GM23248 (cell line): ENCODE measurements around the gene OR9Q1. TPM values are rescaled to one million over a fixed set of nuclear protein-coding genes. Genes with fewer than 3 reads are reported as not detected.
"Not testable (repeated sequence)": the region's sequence is repeated elsewhere in the genome, so short reads cannot be mapped to it uniquely, and the experiment has no call there.

Experiments
- DNase-seq: peaks from one replicate; pipeline ENCODE4 v3.0.0-alpha.2; 2015
- H2AFZ ChIP-seq: fragments of 200-600 bp; sonication (generic); 2 replicates; pipeline ENCODE4 v1.6.1; 2016; ENCODE audit warnings: antibody characterized with exemption
- H3F3A ChIP-seq: fragments of 200-600 bp; sonication (generic); 2 replicates; pipeline ENCODE4 v1.6.1; 2016; ENCODE audit warnings: mild to moderate bottlenecking, antibody characterized with exemption, mixed run types; ENCODE audit not compliant: insufficient read depth
- H3K27ac ChIP-seq: fragments of 200-600 bp; sonication (generic); 2 replicates; pipeline ENCODE4 v1.5.1; 2016; ENCODE audit warnings: mild to moderate bottlenecking
- H3K27me3 ChIP-seq: fragments of 200-600 bp; sonication (generic); replicated peaks from 2 replicates; pipeline ENCODE4 v1.6.1; 2016; ENCODE audit warnings: mild to moderate bottlenecking; ENCODE audit not compliant: insufficient read depth
- H3K36me3 ChIP-seq: fragments of 200-600 bp; sonication (generic); 2 replicates; pipeline ENCODE4 v1.6.1; 2016; ENCODE audit warnings: low read depth, mild to moderate bottlenecking
- H3K4me1 ChIP-seq: fragments of 200-600 bp; sonication (generic); 2 replicates; pipeline ENCODE4 v1.6.1; 2016; ENCODE audit warnings: mild to moderate bottlenecking; ENCODE audit not compliant: insufficient read depth
- H3K4me2 ChIP-seq: fragments of 200-600 bp; sonication (generic); one replicate; pipeline ENCODE4 v1.6.1; 2016; ENCODE audit warnings: mild to moderate bottlenecking; ENCODE audit not compliant: unreplicated experiment
- H3K4me3 ChIP-seq: fragments of 200-600 bp; sonication (generic); 2 replicates; pipeline ENCODE4 v1.5.1; 2016; ENCODE audit warnings: mild to moderate bottlenecking
- H3K79me2 ChIP-seq: fragments of 200-600 bp; sonication (generic); 2 replicates; pipeline ENCODE4 v1.6.1; 2016; ENCODE audit warnings: mild to moderate bottlenecking; ENCODE audit not compliant: insufficient read depth
- H3K9ac ChIP-seq: fragments of 200-600 bp; sonication (generic); 2 replicates; pipeline ENCODE4 v1.6.1; 2016; ENCODE audit warnings: mild to moderate bottlenecking
- H3K9me2 ChIP-seq: fragments of 200-600 bp; sonication (generic); 2 replicates; pipeline ENCODE4 v1.6.1; 2016; ENCODE audit warnings: mixed run types, mild to moderate bottlenecking, moderate library complexity; ENCODE audit not compliant: insufficient read depth
- H3K9me3 ChIP-seq: fragments of 200-600 bp; sonication (generic); one replicate; pipeline ENCODE4 v1.6.1; 2017; ENCODE audit warnings: low read depth
- H4K20me1 ChIP-seq: fragments of 200-600 bp; sonication (generic); 2 replicates; pipeline ENCODE4 v1.6.0; 2016; ENCODE audit not compliant: insufficient read depth
- EZH2 ChIP-seq: fragments of 200-600 bp; sonication (generic); IDR thresholded peaks from 2 replicates; pipeline ENCODE4 v1.6.1; 2018; ENCODE audit warnings: antibody characterized with exemption, mild to moderate bottlenecking; ENCODE audit not compliant: insufficient read depth, poor library complexity, severe bottlenecking
- EZH2phosphoT487 ChIP-seq: fragments of 200-600 bp; sonication (generic); IDR thresholded peaks from 2 replicates; pipeline ENCODE4 v1.6.1; 2018; ENCODE audit warnings: antibody characterized with exemption, moderate library complexity, mild to moderate bottlenecking, low read depth; ENCODE audit not compliant: insufficient read depth
- WGBS, 2 experiments: methylation state at CpG; one replicate each; pipeline ENCODE4 v1.1.6; 2015 to 2017; ENCODE audit warnings: low lambda C conversion rate in 2 of 2, low coverage in 1 of 2; ENCODE audit errors: missing lambda C conversion rate in 2 of 2; 5-methylcytosine and 5-hydroxymethylcytosine counted together
- in situ Hi-C: fragments of 300-500 bp; cut with MboI; formaldehyde crosslinking; loops from 2 replicates; pipeline ENCODE4 v1.15.0; 2020
- polyA plus RNA-seq: library from polyadenylated mRNA; unstranded; fragments of >200 nt; fragmentation: Nextera tagmentation; extraction: Ambion mirVana; gene quantifications from 2 replicates; pipeline ENCODE4 v1.2.1, GENCODE V29; 2016
- total RNA-seq: library from RNA; depleted of rRNA; stranded (reverse); fragments of >200 nt; shearing (Covaris generic); gene quantifications from 2 replicates; pipeline ENCODE4 v1.2.3, GENCODE V29; 2014

The OR9Q1 gene
- total and polyA plus RNA-seq, 2 experiments from 2014 or later, result not detected

DNA sequence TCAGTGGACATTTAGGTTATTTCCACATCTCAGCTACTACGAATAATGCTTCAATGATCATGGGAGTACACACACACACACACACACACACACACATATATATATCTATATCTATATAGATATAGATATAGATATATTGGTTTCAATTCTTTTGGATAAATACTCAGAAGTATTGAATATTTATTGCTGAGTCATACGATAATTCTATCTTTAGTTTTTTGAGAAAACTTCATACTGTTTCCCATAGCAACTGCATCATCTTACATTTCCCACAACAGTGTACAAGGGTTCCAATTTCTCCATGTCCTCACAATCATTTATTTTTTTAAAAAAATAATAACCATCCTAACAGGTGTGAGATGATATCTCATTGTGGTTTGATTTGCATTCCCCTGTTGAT lies 172.3 kb downstream of the OR9Q1 start:
- in situ Hi-C loops, result no loop called here
- WGBS, 2 experiments, result 18 to 41% methylated on average over 2 of the region's 2 CpGs

DNA sequence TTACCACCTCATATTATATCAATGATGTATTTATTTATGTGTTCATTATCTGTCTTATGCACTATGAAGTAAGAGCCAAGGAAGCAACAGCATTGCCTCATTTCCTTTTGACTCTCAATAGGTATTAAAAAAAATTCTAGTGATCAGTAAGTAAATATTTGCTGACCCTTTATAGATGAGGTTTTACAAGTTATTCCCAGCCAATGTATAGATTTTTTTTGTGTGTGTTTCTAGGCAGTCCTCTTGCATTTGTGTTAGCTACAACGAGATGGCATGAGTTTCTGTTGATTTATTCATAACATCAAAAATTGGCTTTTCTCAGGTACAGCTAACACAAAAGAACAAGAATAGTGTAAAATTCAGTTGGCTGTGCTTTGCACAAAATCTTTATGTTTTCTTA lies 175.6 kb downstream of the OR9Q1 start:
- Histone ChIP-seq H3K79me2 (no peaks in the 10 kb centered on the region), H4K20me1 (0 out of 2 replicates have a peak, but pooled peaks cover 2% of the 10 kb centered on the region), H3F3A (no peaks in the 10 kb centered on the region), H3K4me3 (no peak overlapping the region), H3K9me2 (no peaks in the 10 kb centered on the region), H3K9me3 (peaks cover 2% of the 10 kb centered on the region), H3K36me3 (no peaks in the 10 kb centered on the region), H3K9ac (no peak overlapping the region), H3K4me2 (no peak overlapping the region), H3K27ac (no peak overlapping the region), H2AFZ (no peak overlapping the region), H3K4me1 (no peaks in the 10 kb centered on the region), H3K27me3 (no peaks in the 10 kb centered on the region)
- DNase-seq, result no peak
- in situ Hi-C loops, result no loop called here
- TF ChIP-seq EZH2phosphoT487, result no peak
- no peak for TF ChIP-seq EZH2
- WGBS, 2 experiments, result 3 to 17% methylated on average over 1 of the region's 1 CpG

More for the DNA sequence above, 172.3 kb downstream of the OR9Q1 start:
- 0 out of 2 replicates have a peak, but pooled peaks cover 2% of the 10 kb centered on the region for H4K20me1 ChIP-seq
- H3K9me2 ChIP-seq, result no peaks in the 10 kb centered on the region
- peaks cover 2% of the 10 kb centered on the region for H3K9me3 ChIP-seq
- H3K9ac ChIP-seq, result no peak overlapping the region
- TF ChIP-seq EZH2phosphoT487 (no peak), EZH2 (no peak)
- no peak overlapping the region for H3K4me2 ChIP-seq
- no peaks in the 10 kb centered on the region for H3K79me2 ChIP-seq
- no peak overlapping the region for H3K4me3 ChIP-seq
- DNase-seq, result no peak
- no peaks in the 10 kb centered on the region for H3F3A ChIP-seq
- H3K4me1 ChIP-seq, result no peaks in the 10 kb centered on the region
- H3K27me3 ChIP-seq, result no peaks in the 10 kb centered on the region
- no peak overlapping the region for H2AFZ ChIP-seq
- no peaks in the 10 kb centered on the region for H3K36me3 ChIP-seq
- H3K27ac ChIP-seq, result no peak overlapping the region

DNA sequence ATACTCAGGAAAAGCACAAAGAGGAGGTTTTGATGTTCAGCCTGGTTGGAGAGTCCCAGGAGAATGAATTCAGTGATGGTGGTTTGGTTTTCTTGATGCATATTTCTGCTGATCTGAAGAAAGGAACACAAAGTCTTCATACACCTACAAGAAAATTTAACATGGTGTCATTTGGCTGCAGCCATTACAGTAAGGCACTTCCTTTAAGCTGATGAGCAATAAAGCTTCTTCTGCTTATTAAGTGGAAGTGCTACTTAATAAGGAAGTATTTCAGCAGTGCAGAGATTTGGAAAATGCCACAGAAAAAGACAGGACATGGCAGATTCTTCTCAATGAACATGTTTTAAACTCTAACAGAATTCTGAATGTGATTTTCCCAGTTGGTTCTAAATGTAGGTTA lies 180.4 kb downstream of the OR9Q1 start, which contains the start of gene OR1S2:
Gene OR1S2 (minus strand): TSS at position 101 of the 400 bp plus-strand sequence. CDS start 0 bp downstream, at position 101.
- in situ Hi-C loops, result no loop called here
- Histone ChIP-seq H3K4me2 (no peak within 1 kb of the TSS), H3K9me2 (no peaks in the 10 kb centered on the region), H2AFZ (no peak within 1 kb of the TSS), H3K27ac (no peak within 1 kb of the TSS), H4K20me1 (no peaks in the 10 kb centered on the region), H3K9me3 (no peaks in the 10 kb centered on the region), H3K27me3 (no peaks in the 10 kb centered on the region), H3K4me3 (no peak within 1 kb of the TSS), H3K4me1 (no peaks in the 10 kb centered on the region), H3F3A (no peaks in the 10 kb centered on the region), H3K36me3 (no peaks in the 10 kb centered on the region), H3K79me2 (no peaks in the 10 kb centered on the region), H3K9ac (no peak within 1 kb of the TSS)
- DNase-seq, result no peak
- TF ChIP-seq EZH2 (no peak), EZH2phosphoT487 (no peak)

DNA sequence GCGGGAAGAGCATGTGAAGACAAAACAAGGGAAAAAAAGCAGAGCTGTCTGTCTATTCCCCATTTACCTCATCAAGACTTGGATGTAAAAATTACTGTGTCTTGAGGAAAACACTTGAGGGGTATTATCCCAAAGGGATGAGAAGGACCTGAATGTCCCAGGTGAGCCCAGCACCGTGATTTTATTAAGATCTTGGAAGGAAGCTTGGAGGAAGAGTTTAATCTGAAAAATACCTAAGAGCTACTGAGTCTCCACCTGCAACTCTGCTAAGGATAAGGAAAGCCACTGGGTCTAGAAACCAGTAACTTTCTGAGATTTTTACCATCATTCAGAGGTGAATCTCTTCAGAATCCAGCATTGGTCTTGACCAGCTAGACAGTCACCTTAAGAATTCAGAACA lies 188.7 kb downstream of the OR9Q1 start, which contains the start of gene OR1S1:
Gene OR1S1 (plus strand): TSS at position 301 of the 400 bp plus-strand sequence.
- in situ Hi-C loops, H3K9me3 ChIP-seq, H3K9ac ChIP-seq, H3K4me1 ChIP-seq, H3F3A ChIP-seq, H3K4me2 ChIP-seq, H3K27ac ChIP-seq, H3K4me3 ChIP-seq, H3K9me2 ChIP-seq, DNase-seq, H4K20me1 ChIP-seq, H3K36me3 ChIP-seq, H3K27me3 ChIP-seq, H2AFZ ChIP-seq, H3K79me2 ChIP-seq: not testable (repeated sequence)
- WGBS, 2 experiments, result 19 to 28% methylated on average over 1 to 2 of the region's 2 CpGs

- in situ Hi-C loops, result no loop called here
- no peaks in the 10 kb centered on the region for H3F3A ChIP-seq
- no peak overlapping the region for H2AFZ ChIP-seq
- no peaks in the 10 kb centered on the region for H4K20me1 ChIP-seq
- H3K9me2 ChIP-seq, result no peaks in the 10 kb centered on the region
- H3K4me3 ChIP-seq, result no peak overlapping the region
- no peak overlapping the region for H3K4me2 ChIP-seq
- TF ChIP-seq EZH2phosphoT487, result no peak
- TF ChIP-seq EZH2, result no peak
- no peaks in the 10 kb centered on the region for H3K9me3 ChIP-seq
- no peaks in the 10 kb centered on the region for H3K36me3 ChIP-seq
- no peaks in the 10 kb centered on the region for H3K79me2 ChIP-seq
- no peaks in the 10 kb centered on the region for H3K4me1 ChIP-seq
- no peaks in the 10 kb centered on the region for H3K27me3 ChIP-seq
- DNase-seq, result no peak
- no peak overlapping the region for H3K27ac ChIP-seq
- H3K9ac ChIP-seq, result no peak overlapping the region
Observed at GRCh38 chr11:58216476-58216875, 192.8 kb downstream of the OR9Q1 start.
